ENCODE data around the gene SHROOM3. TPM values are rescaled to one million over a fixed set of nuclear protein-coding genes. Genes with fewer than 3 reads are reported as not detected.

Gene SHROOM3
- total and polyA plus RNA-seq, 2 donors (not counting 3 experiments of a cell fraction or from before 2014, with no cell fraction given): 2.7 to 6.7 TPM

- H2AFZ ChIP-seq (ENCODE audit: low read depth, low read length): no peak overlapping the region
- ChIA-PET CTCF (interaction anchor here (1.6 kb wide), 1 partner anchor 291 kb away, joined by 3 read pairs; no protein-coding TSS in a partner anchor), POLR2A (no interaction called here)
- H3K9me1 ChIP-seq (replicated peaks; ENCODE audit: control insufficient read depth, extremely low read depth, insufficient read depth, low read length): no peaks in the 10 kb centered on the region
- dilution Hi-C loops (cut with MboI; ENCODE audit: extremely low pct_ligation_motif_present, low sequenced_read_pairs) (no loop called here), intact Hi-C loops (cut with micrococcal nuclease) (no loop called here)
- H3K4me2 ChIP-seq (ENCODE audit: insufficient read depth, low read length): no peak overlapping the region
- FAIRE-seq: no peak
- H4K20me1 ChIP-seq (replicated peaks; ENCODE audit: control insufficient read depth, extremely low read depth, insufficient read depth, low read length): no peaks in the 10 kb centered on the region
- no TSS peak for BruUV-seq (replicated peaks)
- H3K27ac ChIP-seq (ENCODE audit: insufficient read depth, low read depth, low read length): no peak overlapping the region
- no peak overlapping the region for H3K4me3 ChIP-seq (replicated peaks in 1 of 3; ENCODE audit: insufficient read depth in 1 of 3, low read depth in 1 of 3, low read length in 3 of 3)
- H3K36me3 ChIP-seq (ENCODE audit: control insufficient read depth in 2 of 2, extremely low read depth in 1 of 2, insufficient read depth in 2 of 2, low read length in 2 of 2): no peaks in the 10 kb centered on the region
- no peak overlapping the region for H3K9ac ChIP-seq (replicated peaks; ENCODE audit: extremely low read depth, insufficient read depth, low read length)
- H3K79me2 ChIP-seq (ENCODE audit: control insufficient read depth, insufficient read depth, low read length): no peaks in the 10 kb centered on the region
- no peaks in the 10 kb centered on the region for H3K9me3 ChIP-seq (replicated peaks; ENCODE audit: control insufficient read depth, insufficient read depth, low read length)
- no peaks in the 10 kb centered on the region for H3K27me3 ChIP-seq (ENCODE audit: control insufficient read depth in 2 of 2, insufficient read depth in 2 of 2, low read length in 2 of 2)
- DNase-seq (ENCODE audit: low read depth, low spot score): no peak
- TF ChIP-seq GATA2 (IDR thresholded peaks at IDR 0.05; ENCODE audit: insufficient read depth, insufficient read length, low read depth, low read length) (no peak), JUN (IDR thresholded peaks at IDR 0.05; ENCODE audit: borderline replicate concordance, insufficient read depth, insufficient read length, low read depth) (no peak), EZH2 (IDR thresholded peaks at IDR 0.05; ENCODE audit: borderline replicate concordance, low read depth, low read length, severe bottlenecking) (no peak), FOS (IDR thresholded peaks at IDR 0.05; ENCODE audit: borderline replicate concordance, insufficient read depth, low read length) (no peak), POLR2AphosphoS5 (IDR thresholded peaks at IDR 0.05; ENCODE audit: insufficient read depth, low read depth, low read length) (no peak), MAX (IDR thresholded peaks at IDR 0.05; ENCODE audit: insufficient read depth, insufficient read length) (no peak), POLR2A (IDR thresholded peaks at IDR 0.05; ENCODE audit: low read depth, low read length) (no peak), MYC (IDR thresholded peaks at IDR 0.05; ENCODE audit: low read depth, low read length) (no peak), CTCF (IDR thresholded peaks at IDR 0.05; ENCODE audit: extremely low read depth in 1 of 2, insufficient read depth in 1 of 2, low read depth in 1 of 2, low read length in 2 of 2) (no peak)
- no peaks in the 10 kb centered on the region for H3K4me1 ChIP-seq (ENCODE audit: control insufficient read depth, extremely low read depth, insufficient read depth, low read length)
Observed at GRCh38 chr4:76722838-76723237, 287.8 kb downstream of the SHROOM3 start.

Measured in endothelial cell of umbilical vein (primary cell).